ENCODE data around the gene LCE1E. TPM values are rescaled to one million over a fixed set of nuclear protein-coding genes. Genes with fewer than 3 reads are reported as not detected.
A peak's percentile ranks its signal among the peaks of the same experiment; 100 is the strongest.

Gene LCE1E
- total and polyA plus RNA-seq, 8 donors = not detected

DNA sequence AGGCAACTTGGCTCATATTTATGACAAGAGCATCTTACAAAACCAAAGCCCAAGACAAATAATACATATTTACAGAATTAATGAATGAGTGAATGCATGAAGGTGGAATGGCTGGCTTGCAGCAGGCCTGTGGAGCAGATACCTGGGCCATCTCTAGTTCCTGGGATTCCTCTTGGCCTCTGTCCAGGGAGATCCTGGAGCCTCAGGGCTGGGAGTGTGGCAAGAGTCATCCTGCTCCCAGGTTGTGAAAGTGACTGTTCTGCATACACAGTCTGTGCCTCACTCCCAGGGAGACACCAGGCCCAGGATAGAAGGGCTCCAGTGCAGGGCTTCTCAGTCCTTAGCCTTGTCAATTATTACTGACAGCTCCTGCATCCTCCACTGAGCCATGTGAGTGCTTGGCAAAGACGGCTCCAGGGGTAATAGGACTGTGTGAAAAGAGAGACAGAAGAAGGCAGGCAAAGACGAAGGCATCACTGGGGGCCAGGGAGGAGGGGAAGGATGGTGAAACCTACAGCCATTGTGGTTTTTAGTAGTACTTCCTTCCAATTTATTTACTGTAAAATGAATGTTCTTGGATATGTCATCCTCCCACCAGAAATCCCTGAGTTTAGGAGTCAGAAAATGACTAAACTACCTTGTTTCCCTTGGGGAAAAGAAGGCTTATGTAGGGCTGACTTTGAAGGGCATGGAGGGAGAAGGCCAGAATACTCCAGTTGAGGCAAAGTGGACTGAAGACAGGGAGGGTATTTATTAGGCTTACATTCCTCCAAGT, 42.5 kb upstream of the LCE1E start:
- Histone ChIP-seq H3K9me3 (no peaks in the 10 kb centered on the region), H3K36me3 (no peaks in the 10 kb centered on the region), H3K4me1 (no peaks in the 10 kb centered on the region), H3K27ac (no peak overlapping the region), H3K27me3 (peaks cover 0 to 10% of the 10 kb centered on the region in 2 donors), H3K4me3 (no peak overlapping the region)
- no peak for ATAC-seq
- no peak for TF ChIP-seq CTCF (IDR thresholded peaks at IDR 0.05)
- intact Hi-C loops (cut with DNase I) = no loop called here
- DNase-seq = no peak

- H3K27ac ChIP-seq = no peak overlapping the region
- no peak for TF ChIP-seq CTCF (IDR thresholded peaks at IDR 0.05)
- H3K4me3 ChIP-seq = no peak overlapping the region
- no peaks in the 10 kb centered on the region for H3K36me3 ChIP-seq
- DNase-seq = peak in 1 of 4 donors; percentile 2
- H3K9me3 ChIP-seq = no peaks in the 10 kb centered on the region
- H3K27me3 ChIP-seq = peaks cover 0 to 16% of the 10 kb centered on the region in 2 donors
- ATAC-seq = no peak
- H3K4me1 ChIP-seq = no peaks in the 10 kb centered on the region
- intact Hi-C loops (cut with DNase I) = no loop called here
These were observed 40.8 kb upstream of the LCE1E start for GRCh38 chr1:152745289-152745704.

DNA sequence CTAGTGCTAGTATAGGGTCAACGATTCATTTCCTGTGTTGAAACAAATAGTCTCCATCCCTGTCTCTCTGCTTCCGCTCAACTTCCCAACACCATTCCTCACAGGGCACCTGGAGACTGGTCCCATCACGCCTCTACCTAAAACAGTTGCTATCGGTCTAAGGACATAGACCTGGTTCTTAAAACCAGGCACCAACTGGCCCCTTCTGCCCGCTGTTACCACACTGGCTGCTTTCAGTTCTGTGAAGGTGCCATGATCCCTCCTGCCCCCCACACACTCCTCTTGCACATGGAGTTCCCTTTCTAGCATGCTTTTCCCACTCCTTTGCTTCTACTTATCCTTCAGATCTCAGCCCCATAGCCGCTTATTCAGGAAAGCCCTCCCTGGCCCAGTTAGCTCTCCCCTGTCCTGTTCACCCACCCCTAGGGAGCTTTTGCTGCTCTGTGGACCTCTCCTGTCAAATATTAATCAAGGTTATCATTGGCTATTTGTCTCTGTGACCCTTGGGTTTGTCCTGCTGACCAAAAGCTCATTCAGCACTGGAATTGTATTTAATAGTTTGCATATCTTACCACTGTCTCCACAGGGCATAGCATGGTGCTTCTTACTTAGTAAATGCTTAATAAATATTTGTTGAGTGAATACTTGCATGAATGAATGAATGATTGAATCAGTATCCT, 40.2 kb upstream of the LCE1E start:
- DNase-seq (no peak), ATAC-seq (no peak)
- intact Hi-C loops (cut with DNase I) = no loop called here
- H3K27me3 ChIP-seq = peaks cover 0 to 20% of the 10 kb centered on the region in 2 donors
- no peaks in the 10 kb centered on the region for H3K36me3 ChIP-seq
- no peaks in the 10 kb centered on the region for H3K4me1 ChIP-seq
- H3K9me3 ChIP-seq = no peaks in the 10 kb centered on the region
- H3K4me3 ChIP-seq = no peak overlapping the region
- no peak overlapping the region for H3K27ac ChIP-seq
- TF ChIP-seq CTCF (IDR thresholded peaks at IDR 0.05) = no peak

- no peak for DNase-seq
- intact Hi-C loops (cut with DNase I) = no loop called here
- Histone ChIP-seq H3K36me3 (no peaks in the 10 kb centered on the region), H3K9me3 (no peaks in the 10 kb centered on the region), H3K4me3 (no peak overlapping the region), H3K27ac (no peak overlapping the region), H3K27me3 (peaks cover 0 to 20% of the 10 kb centered on the region in 2 donors), H3K4me1 (no peaks in the 10 kb centered on the region)
- TF ChIP-seq CTCF (IDR thresholded peaks at IDR 0.05) = no peak
- ATAC-seq = no peak
These were observed 38.2 kb upstream of the LCE1E start for GRCh38 chr1:152747831-152748230.

DNA sequence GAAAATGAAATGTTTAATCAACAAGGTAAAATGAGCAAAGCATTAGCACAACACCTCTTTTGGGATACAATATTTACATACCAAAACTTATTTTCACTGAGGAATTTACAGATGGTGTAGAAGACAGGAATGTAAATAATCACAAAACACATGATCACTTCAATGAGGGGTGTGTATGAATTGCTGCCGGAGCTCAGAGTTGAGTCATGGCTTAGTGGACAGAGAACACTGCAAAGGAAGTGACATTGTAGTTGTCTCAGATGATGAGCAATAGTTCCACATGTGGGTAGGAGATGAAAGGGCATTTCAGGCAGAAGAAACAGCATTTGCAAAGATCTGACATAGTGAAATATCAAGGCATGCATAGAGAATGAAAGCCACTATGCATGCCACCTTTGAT, 33.8 kb upstream of the LCE1E start:
- peaks cover 0 to 34% of the 10 kb centered on the region in 2 donors for H3K27me3 ChIP-seq
- H3K27ac ChIP-seq = no peak overlapping the region
- no peak overlapping the region for H3K4me3 ChIP-seq
- no peaks in the 10 kb centered on the region for H3K4me1 ChIP-seq
- ATAC-seq (peak; percentile 50), DNase-seq (no peak)
- no peak for TF ChIP-seq CTCF (IDR thresholded peaks at IDR 0.05)
- H3K36me3 ChIP-seq = no peaks in the 10 kb centered on the region
- intact Hi-C loops (cut with DNase I) = no loop called here
- no peaks in the 10 kb centered on the region for H3K9me3 ChIP-seq
